ENCODE measurements around the gene PRRC2B.
"Not testable (repeated sequence)": the region's sequence is repeated elsewhere in the genome, so short reads cannot be mapped to it uniquely, and the experiment has no call there.

PRRC2B gene

DNA sequence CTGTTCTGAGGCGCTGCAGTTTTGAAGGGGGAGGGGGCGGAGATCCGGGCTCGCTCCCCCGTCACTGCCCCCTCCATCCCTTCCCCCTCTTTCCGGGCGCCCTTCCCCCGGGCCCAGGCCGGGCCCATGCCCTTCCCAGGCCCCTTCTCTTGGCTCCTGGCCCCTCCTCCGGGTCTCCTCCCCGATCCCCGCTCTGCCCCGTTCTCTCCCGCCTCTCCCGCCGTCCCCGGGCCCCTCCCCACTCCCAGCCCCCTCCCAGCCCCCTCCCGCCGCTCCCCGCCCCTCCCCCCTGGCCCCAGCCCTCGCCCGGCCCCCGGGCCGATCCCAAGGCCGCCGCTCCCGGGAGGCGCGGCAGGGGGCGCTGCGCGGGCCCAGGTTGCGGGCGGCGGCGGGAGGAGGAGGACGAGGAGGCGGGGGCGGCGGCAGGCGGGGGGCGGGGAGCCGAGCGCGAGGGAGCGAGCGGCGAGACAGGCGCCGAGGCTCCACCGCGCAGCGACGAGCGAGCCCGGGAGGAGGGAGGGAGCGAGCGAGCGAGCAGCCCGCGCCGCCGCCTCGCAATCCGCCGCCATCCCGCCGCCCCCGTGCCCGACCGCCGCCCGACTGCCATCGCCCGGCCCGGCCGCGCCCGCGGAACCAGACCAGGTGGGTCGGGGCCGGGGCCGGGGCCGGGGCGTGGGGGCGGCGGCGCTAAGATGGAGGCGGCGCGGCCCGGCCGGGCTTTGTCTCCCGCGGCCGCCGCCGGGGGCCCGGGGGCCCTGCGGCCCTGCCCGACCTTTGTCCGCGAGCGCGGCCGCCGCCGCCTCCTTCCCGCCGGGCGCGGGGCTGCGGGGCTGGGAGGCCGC is at the start of gene PRRC2B:
TSS of gene PRRC2B (plus strand) at position 465 of the 842 bp plus-strand sequence. CDS start 36,059 bp downstream, outside the sequence.
- peak within 1 kb of the TSS; percentile 74 for H3K4me3 ChIP-seq (ENCODE audit: low read depth, low read length)
- DNase-seq (ENCODE audit: low read depth): no peak

GRCh38 chr9:131344931-131345535 is 48.9 kb upstream of the PRRC2B start:
- not testable (repeated sequence) for H3K4me3 ChIP-seq (ENCODE audit: low read depth, low read length)

DNA sequence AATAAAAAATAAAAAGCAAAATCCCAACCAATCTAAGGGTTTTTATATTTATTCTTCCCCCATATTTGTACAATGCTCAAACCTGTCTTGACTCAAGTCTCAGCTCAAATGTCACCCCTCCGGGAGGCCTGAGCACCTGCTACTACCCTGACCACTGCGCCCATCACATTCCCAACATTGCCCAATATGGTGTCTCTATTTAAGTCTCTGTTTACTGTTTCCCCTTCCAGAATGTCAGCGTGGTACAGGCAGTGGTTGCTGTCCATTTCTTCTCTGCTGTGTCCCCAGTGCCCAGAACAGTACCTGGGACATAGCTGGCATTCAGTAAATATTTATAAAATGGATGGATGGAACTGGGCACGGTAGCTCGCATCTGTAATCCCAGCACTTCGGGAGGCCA is 47.3 kb upstream of the PRRC2B start:
- DNase-seq (ENCODE audit: low read depth): no peak
- no peak overlapping the region for H3K4me3 ChIP-seq (ENCODE audit: low read depth, low read length)

More at GRCh38 chr9:131344931-131345535, 48.9 kb upstream of the PRRC2B start:
- not testable (repeated sequence) for DNase-seq (ENCODE audit: low read depth)

DNA sequence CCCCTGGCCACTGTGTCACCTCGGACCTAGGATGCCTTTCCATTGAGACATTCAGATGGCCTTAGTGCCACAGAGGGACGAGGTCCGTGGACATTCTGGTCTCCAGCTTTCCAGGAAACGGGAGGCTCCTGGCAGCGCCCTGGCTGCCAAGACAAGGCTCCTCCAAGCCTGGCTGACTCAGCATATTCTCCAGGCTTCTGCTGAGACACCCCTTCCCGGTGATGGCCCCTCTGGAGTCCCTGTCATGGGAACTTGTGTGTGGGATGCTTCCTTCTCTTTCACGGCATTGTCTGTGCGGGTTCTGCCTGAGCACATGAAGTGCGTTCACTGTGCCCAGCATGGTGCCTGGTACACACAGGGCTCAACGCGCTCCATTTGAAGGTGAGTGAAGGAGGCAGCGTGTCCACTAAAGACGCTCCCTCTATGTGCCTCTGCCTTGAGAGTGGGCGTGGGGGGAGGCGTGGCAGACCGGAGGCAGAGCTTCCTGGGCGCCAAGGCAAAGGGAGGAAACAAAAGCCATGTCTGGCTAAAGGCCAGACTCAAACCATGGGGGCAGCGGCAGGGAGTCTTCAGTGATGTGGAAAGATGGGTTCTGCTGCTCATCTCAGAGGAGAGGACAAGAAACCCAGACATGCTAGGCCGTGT is 46.4 kb upstream of the PRRC2B start:
- H3K4me3 ChIP-seq (ENCODE audit: low read depth, low read length): no peak overlapping the region
- DNase-seq (ENCODE audit: low read depth): no peak

DNA sequence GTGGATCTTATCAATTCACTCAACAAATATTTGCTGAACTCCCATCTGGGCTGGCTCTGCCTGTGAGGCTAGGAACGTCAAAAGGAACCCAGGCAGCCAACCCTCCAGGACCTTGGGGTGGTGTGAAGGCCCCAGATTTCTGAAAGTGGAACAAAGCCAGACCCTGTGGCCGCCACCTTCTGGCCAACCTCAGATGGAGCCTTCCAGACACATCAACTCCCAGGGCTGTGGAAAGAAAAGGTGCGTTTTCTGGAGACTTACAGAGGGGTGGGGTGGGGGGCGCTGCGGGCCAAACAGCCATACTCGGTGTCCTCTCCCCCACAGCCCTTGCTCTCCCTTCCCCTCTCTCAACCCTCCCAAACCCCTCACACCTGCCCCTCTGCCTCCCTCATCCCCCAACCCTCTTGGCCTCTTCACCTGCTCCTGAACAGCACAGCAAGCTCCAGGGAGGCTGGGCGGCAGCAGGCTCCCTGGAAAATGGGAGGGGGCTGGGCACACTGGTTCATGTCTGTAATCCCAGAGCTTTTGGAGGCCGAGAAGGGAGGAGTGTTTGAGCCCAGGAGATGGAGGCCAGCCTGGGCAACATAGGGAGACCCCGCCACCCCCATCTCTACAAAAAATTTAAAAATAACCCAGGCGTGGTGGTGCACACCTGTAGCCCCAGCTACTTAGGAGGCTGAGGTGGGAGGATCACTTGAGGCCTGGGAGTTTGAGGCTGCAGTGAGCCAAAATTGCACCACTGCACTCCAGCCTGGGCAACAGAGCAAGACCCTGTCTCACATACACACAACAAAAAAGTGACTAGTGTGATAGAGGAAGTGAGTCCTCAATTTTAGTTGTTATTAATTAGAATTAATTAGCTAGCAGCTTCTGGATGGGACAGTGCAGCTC is 45.0 kb upstream of the PRRC2B start:
- H3K4me3 ChIP-seq (ENCODE audit: low read depth, low read length): no peak overlapping the region
- no peak for DNase-seq (ENCODE audit: low read depth)

GRCh38 chr9:131349522-131349880 is 44.4 kb upstream of the PRRC2B start:
- DNase-seq (ENCODE audit: low read depth): no peak
- no peak overlapping the region for H3K4me3 ChIP-seq (ENCODE audit: low read depth, low read length)

- peak overlapping the region; percentile 35 for H3K4me3 ChIP-seq (ENCODE audit: low read depth, low read length)
- DNase-seq (ENCODE audit: low read depth): peak; percentile 33
Measured at GRCh38 chr9:131349881-131350563, 43.9 kb upstream of the PRRC2B start.

DNA sequence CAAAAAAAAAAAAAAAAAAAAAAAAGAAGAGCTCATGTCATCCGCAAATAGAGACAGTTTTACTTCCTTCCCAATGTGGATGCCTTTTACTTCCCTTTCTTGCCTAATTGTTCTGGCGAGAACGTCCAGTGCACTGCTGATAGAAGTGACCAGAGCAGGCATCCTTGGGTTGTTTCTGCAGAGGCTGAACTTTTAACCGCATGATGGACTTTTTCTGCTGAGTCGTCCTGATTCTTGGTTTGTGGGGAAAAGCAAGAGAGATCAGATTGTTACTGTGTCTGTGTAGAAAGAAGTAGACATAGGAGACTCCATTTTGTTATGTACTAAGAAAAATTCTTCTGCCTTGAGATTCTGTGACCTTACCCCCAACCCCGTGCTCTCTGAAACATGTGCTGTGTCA is 37.4 kb upstream of the PRRC2B start:
- not testable (repeated sequence) for DNase-seq (ENCODE audit: low read depth); H3K4me3 ChIP-seq (ENCODE audit: low read depth, low read length)

GRCh38 chr9:131358556-131358955 is 35.3 kb upstream of the PRRC2B start:
- no peak overlapping the region for H3K4me3 ChIP-seq (ENCODE audit: low read depth, low read length)
- DNase-seq (ENCODE audit: low read depth): no peak

- no peak overlapping the region for H3K4me3 ChIP-seq (ENCODE audit: low read depth, low read length)
- DNase-seq (ENCODE audit: low read depth): no peak
Measured at GRCh38 chr9:131361202-131361833, 32.6 kb upstream of the PRRC2B start.

DNA sequence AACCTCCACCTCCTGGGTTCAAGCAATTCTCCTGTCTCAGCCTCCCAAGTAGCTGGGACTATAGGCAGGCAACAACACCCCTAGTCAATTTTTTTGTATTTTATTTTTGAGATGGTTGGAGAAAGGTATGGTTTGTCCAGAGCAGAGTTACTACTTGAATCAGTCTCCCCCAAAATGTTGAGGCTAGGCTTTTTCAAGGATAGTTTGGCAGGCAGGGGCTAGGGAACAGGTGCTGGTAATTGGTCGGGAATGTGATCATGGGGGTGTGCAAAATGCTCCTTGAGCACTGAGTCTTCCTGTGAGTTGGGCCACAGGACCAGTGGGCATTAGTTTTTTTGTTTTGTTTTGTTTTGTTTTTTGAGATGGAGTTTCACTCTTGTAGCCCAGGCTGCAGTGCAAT is 28.3 kb upstream of the PRRC2B start:
- DNase-seq (ENCODE audit: low read depth): no peak
- no peak overlapping the region for H3K4me3 ChIP-seq (ENCODE audit: low read depth, low read length)

- peak; percentile 23 for DNase-seq (ENCODE audit: low read depth)
- no peak overlapping the region for H3K4me3 ChIP-seq (ENCODE audit: low read depth, low read length)
Measured at GRCh38 chr9:131366761-131367401, 27.0 kb upstream of the PRRC2B start.

DNA sequence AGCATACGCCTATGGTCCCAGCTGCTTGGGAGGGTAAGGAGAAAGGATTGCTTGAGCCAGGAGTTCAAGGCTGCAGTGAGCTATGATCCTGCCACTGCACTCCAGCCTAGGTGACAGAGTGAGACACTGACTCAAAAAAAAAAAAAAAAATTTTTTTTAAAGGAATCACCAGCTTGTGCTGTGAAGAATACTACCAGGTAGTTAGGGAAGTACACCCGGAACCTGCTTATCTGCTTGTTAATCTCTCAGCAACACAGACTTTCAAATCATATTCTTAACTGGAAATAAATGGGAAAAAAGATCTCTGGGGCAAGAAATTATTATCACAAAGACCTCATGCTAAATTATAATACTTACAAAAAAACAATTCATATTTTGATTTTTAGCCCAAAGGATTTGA is 26.4 kb upstream of the PRRC2B start:
- no peak overlapping the region for H3K4me3 ChIP-seq (ENCODE audit: low read depth, low read length)
- no peak for DNase-seq (ENCODE audit: low read depth)

GRCh38 chr9:131370638-131371037 is 23.2 kb upstream of the PRRC2B start:
- no peak overlapping the region for H3K4me3 ChIP-seq (ENCODE audit: low read depth, low read length)
- no peak for DNase-seq (ENCODE audit: low read depth)

DNA sequence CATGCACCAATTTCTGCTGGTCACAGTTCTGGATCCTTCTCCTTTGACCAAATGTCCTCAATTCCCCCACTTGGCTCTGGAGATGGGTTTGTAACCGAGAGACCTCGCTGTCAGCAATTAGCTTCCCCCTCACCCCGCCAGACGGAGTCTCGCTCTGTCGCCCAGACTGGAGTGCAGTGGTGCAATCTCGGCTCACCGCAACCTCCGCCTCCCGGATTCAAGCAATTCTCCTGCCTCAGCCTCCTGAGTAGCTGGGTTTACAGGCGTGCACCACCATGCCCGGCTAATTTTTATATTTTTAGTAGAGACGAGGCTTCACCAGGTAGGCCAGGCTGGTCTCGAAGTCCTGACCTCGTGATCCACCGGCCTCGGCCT is 21.3 kb upstream of the PRRC2B start:
- peak overlapping the region; percentile 57 for H3K4me3 ChIP-seq (ENCODE audit: low read depth, low read length)
- not testable (repeated sequence) for DNase-seq (ENCODE audit: low read depth)

GRCh38 chr9:131374638-131375037 is 19.2 kb upstream of the PRRC2B start:
- DNase-seq (ENCODE audit: low read depth); H3K4me3 ChIP-seq (ENCODE audit: low read depth, low read length): not testable (repeated sequence)

- DNase-seq (ENCODE audit: low read depth): no peak
Measured at GRCh38 chr9:131379056-131379455, 14.8 kb upstream of the PRRC2B start.

More at GRCh38 chr9:131379056-131379455, 14.8 kb upstream of the PRRC2B start:
- no peak overlapping the region for H3K4me3 ChIP-seq (ENCODE audit: low read depth, low read length)
